Measurements from ENCODE around the gene IGSF21. TPM values are rescaled to one million over a fixed set of nuclear protein-coding genes. Genes with fewer than 3 reads are reported as not detected.

The IGSF21 gene
- total RNA-seq, 1 experiment from 2014 or later = 5.2 TPM

DNA sequence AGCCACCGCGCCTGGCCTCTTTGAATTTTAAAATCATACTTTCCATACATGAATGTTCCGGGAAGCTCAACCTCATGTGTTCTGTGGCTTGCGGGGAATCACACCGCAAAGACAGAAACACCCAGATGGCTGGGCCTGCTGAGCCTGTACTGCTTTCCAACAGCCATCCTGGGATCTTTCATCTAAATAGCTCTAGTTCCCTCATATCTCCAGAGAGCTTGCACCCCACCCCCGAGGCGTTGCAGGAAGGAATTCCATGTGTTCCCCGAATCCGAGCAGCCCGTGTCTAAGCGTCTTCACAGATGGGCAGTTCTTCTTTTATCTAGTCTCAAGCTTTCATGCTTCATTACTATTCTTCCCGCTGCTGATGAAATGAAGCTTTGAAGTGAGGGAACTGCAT lies 66.4 kb downstream of the IGSF21 start:
- no peaks in the 10 kb centered on the region for H3K9me3 Mint-ChIP-seq
- Histone ChIP-seq H3K4ac (ENCODE audit: low read depth, low read length) (no peak overlapping the region), H2AK5ac (ENCODE audit: insufficient read length, low read length) (no peak overlapping the region), H3K23ac (ENCODE audit: insufficient read length, low read depth, low read length) (no peak overlapping the region), H3K9me3 (ENCODE audit: control insufficient read depth, low read depth, low read length) (no peaks in the 10 kb centered on the region), H3K27me3 (ENCODE audit: insufficient read depth, low read length) (no peaks in the 10 kb centered on the region), H4K20me1 (ENCODE audit: control insufficient read depth, insufficient read depth, insufficient read length) (no peaks in the 10 kb centered on the region), H3K27ac (ENCODE audit: insufficient read length, low read depth, low read length) (no peak overlapping the region), H3K79me1 (ENCODE audit: insufficient read depth, low read depth, low read length, poor library complexity, severe bottlenecking) (no peaks in the 10 kb centered on the region), H2BK15ac (ENCODE audit: low read depth, low read length) (no peak overlapping the region), H3K23me2 (ENCODE audit: insufficient read length, low read depth, low read length, poor library complexity, severe bottlenecking) (no peaks in the 10 kb centered on the region), H3K14ac (ENCODE audit: insufficient read depth, low read length) (no peak overlapping the region; the same call in 1 of the 2 replicates), H3K18ac (ENCODE audit: insufficient read length, low read depth, low read length) (no peak overlapping the region), H4K5ac (ENCODE audit: insufficient read length, low read depth, low read length) (no peak overlapping the region), H4K91ac (ENCODE audit: insufficient read length, low read depth, low read length) (no peak overlapping the region), H3K56ac (ENCODE audit: insufficient read length, low read depth, low read length) (no peak overlapping the region), H3K4me1 (ENCODE audit: insufficient read depth, low read length) (peaks cover 19% of the 10 kb centered on the region; the same call in 1 of the 2 replicates), H3K79me2 (ENCODE audit: insufficient read depth, low read length) (0 out of 2 replicates have a peak, but pooled peaks cover 2% of the 10 kb centered on the region), H2BK120ac (ENCODE audit: low read depth, low read length, poor library complexity, severe bottlenecking) (no peak overlapping the region), H2BK12ac (ENCODE audit: insufficient read length, low read depth, low read length) (no peak overlapping the region), H2AFZ (ENCODE audit: low read length) (no peak overlapping the region), H4K8ac (replicated peaks; ENCODE audit: insufficient read length, low read depth, low read length) (no peak overlapping the region), H2BK20ac (ENCODE audit: low read depth, low read length, poor library complexity, severe bottlenecking) (no peak overlapping the region), H3K4me2 (ENCODE audit: insufficient read depth, insufficient read length, low read length) (no peak overlapping the region), H2BK5ac (ENCODE audit: insufficient read length, low read length) (no peak overlapping the region), H3T11ph (ENCODE audit: low read length) (no peak overlapping the region), H3K9ac (ENCODE audit: extremely low read depth, insufficient read length, low read length) (no peak overlapping the region)
- H3K36me3 Mint-ChIP-seq (ENCODE audit: insufficient read depth in 1 of 3, low read depth in 3 of 3) = no peaks in the 10 kb centered on the region
- H3K4me1 Mint-ChIP-seq = peaks cover 51 to 60% of the 10 kb centered on the region in 2 experiments
- WGBS (ENCODE audit: extremely low coverage, insufficient read length, low lambda C conversion rate) = no CpG with 5 or more reads among the region's 12 CpGs
- no peaks in the 10 kb centered on the region; the same call in 1 of the 2 replicates for H3K27me3 Mint-ChIP-seq (ENCODE audit: low read depth)
- H3K4me3 Mint-ChIP-seq = no peak overlapping the region; a peak in 1 of 5 replicates
- peak overlapping the region in 1 of 3 experiments; percentile 74; a peak in 1 of 7 replicates for H3K27ac Mint-ChIP-seq
- DNase-seq = no peak
- TF ChIP-seq, protein P1, sequence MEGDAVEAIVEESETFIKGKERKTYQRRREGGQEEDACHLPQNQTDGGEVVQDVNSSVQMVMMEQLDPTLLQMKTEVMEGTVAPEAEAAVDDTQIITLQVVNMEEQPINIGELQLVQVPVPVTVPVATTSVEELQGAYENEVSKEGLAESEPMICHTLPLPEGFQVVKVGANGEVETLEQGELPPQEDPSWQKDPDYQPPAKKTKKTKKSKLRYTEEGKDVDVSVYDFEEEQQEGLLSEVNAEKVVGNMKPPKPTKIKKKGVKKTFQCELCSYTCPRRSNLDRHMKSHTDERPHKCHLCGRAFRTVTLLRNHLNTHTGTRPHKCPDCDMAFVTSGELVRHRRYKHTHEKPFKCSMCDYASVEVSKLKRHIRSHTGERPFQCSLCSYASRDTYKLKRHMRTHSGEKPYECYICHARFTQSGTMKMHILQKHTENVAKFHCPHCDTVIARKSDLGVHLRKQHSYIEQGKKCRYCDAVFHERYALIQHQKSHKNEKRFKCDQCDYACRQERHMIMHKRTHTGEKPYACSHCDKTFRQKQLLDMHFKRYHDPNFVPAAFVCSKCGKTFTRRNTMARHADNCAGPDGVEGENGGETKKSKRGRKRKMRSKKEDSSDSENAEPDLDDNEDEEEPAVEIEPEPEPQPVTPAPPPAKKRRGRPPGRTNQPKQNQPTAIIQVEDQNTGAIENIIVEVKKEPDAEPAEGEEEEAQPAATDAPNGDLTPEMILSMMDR (conservative IDR thresholded peaks at IDR 0.05) = no peak

Measured in H9 (cell line).